GM21381 (cell line): Measurements from ENCODE around the gene BEST2.
A peak's percentile ranks its signal among the peaks of the same experiment; 100 is the strongest.

Experiments used
- ATAC-seq: cut with Tn5 transposase; IDR thresholded peaks from one replicate; pipeline ENCODE4 v1.9.1; 2021; ENCODE audit warnings: mild to moderate bottlenecking, moderate library complexity; ENCODE audit not compliant: unreplicated experiment

Gene BEST2

DNA sequence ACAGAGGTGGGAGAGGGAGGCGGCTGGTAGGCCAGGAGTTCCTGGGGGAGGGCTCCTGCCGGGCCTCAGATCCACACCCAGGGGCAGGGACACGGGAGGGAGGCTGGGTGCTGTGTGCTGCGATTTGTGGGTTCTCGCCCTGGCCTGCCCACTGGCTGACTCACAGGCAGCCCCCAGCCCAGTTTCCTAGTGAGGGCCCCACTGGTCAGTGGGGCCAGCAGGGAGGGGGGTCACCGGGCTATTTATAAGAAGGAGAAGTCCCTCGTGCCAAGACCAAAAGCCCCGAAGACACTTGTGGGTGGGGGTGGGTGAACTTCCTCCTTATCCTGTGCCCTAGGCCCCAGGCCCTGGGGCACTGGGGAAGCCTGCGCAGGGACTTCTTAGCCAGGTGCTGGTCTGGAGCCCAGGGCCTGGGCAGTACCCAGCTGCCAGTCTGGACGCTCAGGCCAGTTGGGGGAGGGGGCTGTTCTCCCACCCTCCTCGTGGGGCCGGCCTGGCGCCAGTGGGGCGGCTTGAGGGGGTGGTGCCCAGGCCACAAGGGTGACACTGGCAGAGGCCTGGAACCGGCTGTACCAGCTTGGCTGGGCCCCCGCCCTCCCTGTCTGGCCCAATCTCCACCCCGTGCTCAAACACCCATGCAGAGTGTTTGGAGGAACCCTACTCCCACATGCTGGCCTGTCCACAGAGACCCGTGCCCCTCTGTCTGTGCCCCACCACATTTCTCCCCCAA, 34.7 kb downstream of the BEST2 start:
- no peak for ATAC-seq

DNA sequence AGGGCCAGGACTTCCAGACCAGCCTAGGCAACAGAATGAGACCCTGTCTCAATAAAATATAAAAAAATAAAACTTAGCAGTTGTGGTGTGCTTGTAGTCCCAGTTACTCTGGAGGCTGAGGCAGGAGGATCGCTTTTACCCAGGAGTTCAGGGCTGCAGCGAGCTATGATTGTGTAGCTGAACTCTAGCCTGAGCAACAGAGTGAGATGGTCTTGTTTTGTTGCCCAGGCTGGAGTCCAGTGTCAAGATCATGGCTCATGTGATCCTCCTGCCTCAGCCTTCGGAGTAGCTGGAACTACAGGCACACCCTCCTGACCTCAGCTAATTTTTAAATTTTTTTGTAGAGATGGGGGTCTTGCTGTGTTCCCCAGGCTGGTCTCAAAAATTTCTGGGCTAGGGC, 35.4 kb downstream of the BEST2 start:
- no peak for ATAC-seq

DNA sequence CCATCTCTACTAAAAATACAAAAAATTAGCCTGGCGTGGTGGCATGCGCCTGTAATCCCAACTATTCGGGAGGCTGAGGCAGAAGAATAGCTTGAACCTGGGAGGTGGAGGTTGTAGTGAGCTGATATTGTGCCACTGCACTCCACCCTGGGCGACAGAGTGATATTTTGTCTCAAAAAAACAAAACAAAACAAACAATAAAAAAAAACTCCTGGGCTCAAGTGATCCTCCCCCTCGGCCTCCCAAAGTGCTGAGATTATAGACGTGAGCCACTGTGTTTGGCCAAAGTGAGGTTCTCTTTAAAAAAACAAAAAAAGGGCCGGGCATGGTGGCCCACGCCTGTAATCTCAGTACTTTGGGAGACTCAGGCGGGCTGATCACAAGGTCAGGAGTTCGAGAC, 35.9 kb downstream of the BEST2 start:
- ATAC-seq = no peak

DNA sequence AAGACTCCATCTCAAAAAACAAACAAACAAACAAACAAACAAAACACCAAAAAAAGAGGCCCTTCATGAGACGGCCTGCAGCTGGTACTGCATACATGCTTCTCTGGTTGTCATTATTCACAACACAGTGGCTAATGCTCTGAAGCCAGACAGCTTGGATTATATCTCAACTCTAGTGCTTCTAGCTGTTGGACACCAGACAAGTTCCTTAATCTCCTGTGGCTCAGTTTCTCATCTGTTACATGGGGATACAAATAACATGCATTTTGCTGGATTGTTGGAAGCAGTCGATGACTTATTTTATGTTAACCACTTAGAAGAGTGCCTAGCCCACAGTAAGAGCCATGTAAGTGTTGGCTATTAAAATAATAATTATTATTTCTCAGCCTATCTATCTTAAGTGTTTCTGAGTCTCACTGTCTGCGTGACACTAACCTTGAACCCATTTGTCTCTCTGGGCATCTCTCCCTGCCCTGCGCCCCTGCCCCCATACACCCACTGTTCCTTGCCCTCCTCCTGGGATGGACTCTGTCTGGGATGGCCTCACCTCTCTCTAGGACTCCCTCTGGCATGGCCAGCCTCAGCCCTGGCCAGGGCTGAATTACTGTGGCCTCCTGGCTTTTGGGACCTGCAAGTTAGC, 36.6 kb downstream of the BEST2 start:
- no peak for ATAC-seq

DNA sequence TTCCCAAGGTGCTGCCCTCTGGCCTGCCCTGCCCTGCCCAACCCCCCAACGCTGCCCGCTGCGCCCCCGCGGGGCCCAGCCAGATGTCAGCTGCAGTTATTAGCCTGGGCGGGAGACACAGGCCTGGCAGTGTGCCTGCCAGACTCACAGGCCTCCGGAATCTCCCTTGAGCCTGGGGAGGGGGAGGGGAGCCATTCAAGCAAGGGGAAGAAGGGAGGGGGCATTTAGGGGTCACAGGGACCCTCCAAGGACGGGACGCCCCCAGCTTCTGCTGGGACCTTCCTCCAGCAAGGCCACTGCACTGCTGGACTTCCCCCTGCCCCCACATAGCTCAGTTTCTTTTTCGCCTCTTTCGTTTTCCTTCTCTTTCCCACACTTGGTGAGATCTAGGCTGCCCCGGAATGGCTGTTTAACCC, 37.1 kb downstream of the BEST2 start:
- no peak for ATAC-seq

DNA sequence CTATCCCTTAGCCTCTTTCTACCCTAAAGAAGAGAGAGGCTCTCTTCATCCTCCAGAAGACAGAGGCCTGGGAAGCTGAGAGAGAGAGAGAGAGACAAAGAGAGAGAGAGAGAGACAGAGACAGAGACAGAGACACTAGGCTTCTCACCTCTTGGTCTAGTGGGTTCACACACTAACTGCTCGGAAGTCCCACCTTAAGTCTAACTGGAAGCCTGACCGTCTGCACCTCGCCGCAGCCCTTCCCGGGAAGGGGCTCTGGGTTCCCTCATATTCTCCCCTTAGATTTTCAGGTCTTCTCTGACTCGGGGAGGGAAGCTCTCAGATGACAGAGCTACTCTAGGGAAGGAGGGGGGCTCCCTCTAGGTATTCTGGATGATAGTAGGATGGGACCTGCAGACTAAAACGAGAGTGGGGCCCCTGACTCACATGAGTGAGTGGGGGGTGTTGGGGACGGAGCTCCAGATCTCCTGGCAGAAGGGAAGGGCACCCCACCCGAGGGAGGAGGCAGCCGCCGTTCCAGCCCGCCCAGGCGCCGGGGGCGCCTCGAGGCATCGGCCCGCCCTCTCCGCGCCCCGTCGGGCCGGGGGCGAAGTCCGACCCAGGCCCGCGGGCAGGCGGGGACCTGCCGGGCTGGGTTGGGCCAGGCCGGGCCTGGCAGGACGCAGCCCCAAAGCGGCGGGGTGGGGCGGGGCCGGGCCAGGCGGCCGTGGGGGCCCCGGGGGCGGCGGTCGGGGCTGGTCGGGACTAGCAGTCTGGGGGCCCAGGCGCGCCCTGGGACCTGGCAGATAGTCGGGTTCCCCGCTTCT, 37.7 kb downstream of the BEST2 start:
- ATAC-seq = no peak

DNA sequence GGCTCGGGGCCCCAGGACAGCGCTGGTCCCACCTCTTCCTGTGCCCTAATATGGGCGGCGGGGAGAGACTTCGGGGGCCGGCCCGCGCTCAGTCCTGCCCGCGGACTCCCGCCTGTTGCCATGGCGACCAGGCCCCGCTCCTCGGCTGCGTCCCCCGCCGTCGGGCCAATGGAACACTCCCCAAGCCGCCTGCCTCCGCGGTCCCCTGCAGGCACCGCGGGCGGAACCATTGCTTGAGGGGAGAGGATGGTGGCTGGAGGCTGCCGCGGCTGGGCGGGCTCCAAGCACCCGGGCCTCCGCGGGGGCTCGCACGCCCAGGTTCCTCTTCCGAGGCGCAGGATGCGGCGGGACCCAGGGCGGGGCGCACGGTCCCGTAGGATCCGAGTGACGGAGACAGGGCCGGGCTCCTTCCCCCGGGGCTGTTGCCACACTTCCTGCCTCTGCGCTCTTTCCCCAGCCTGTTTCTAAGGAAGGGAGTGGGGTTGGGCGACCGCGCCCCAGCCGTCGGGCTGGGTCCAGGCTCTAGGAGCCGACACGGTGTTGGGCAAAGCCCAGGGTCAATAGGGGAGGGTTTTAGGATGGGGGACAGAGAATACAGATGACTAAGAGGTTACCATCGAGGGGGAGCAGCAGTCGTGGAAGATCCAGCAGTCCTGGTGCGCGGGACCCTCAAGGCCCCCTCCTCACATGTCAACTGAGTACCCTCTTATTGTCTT, 38.5 kb downstream of the BEST2 start:
- ATAC-seq = peak; percentile 38

DNA sequence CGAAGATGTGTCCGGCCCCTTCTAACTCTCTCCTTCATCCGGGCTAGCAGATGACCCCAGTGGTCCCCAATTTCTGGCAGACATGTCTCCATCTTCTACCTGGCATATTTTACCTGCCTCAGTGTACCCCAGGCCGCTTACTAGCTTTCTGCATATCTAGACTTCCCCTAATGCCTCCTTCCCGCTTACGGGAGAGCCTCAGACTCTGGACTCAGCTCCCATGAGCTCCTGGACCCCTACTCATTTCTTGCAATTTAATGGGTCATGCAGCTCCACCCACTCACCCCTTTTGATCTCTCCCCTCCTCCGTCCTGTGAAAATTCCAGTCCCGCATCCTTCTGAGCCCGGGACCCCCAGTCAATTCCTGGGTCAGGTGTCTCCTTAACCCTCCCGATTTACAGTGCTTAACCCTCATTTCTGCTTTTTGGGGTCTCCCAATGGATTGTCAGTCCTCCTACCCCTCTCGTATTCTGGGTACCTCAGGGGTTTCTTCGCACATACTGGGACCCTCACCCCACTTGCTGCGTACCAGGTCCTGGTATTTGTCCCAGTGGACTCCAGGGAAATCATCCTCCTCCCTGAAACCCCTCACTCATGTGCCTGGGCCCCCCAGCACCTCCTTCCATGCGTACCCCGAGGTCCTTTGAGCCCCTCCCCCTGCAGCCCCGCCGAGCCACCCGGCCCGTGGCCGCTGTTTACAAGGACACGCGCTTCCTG, 39.2 kb downstream of the BEST2 start:
- no peak for ATAC-seq

DNA sequence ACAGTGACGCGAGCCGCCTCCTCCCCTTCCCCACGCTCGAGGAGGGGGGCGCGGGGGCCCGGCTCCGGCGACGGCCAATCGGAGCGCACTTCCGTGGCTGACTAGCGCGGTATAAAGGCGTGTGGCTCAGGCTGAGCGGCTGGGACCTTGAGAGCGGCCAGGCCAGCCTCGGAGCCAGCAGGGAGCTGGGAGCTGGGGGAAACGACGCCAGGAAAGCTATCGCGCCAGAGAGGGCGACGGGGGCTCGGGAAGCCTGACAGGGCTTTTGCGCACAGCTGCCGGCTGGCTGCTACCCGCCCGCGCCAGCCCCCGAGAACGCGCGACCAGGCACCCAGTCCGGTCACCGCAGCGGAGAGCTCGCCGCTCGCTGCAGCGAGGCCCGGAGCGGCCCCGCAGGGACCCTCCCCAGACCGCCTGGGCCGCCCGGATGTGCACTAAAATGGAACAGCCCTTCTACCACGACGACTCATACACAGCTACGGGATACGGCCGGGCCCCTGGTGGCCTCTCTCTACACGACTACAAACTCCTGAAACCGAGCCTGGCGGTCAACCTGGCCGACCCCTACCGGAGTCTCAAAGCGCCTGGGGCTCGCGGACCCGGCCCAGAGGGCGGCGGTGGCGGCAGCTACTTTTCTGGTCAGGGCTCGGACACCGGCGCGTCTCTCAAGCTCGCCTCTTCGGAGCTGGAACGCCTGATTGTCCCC, 39.9 kb downstream of the BEST2 start, which contains the start of gene JUNB:
TSS of gene JUNB (plus strand) at position 142 of the 706 bp plus-strand sequence. CDS start at position 428, 286 bp downstream.
- peak; percentile 29 for ATAC-seq

DNA sequence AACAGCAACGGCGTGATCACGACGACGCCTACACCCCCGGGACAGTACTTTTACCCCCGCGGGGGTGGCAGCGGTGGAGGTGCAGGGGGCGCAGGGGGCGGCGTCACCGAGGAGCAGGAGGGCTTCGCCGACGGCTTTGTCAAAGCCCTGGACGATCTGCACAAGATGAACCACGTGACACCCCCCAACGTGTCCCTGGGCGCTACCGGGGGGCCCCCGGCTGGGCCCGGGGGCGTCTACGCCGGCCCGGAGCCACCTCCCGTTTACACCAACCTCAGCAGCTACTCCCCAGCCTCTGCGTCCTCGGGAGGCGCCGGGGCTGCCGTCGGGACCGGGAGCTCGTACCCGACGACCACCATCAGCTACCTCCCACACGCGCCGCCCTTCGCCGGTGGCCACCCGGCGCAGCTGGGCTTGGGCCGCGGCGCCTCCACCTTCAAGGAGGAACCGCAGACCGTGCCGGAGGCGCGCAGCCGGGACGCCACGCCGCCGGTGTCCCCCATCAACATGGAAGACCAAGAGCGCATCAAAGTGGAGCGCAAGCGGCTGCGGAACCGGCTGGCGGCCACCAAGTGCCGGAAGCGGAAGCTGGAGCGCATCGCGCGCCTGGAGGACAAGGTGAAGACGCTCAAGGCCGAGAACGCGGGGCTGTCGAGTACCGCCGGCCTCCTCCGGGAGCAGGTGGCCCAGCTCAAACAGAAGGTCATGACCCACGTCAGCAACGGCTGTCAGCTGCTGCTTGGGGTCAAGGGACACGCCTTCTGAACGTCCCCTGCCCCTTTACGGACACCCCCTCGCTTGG, 40.7 kb downstream of the BEST2 start:
- ATAC-seq = no peak

DNA sequence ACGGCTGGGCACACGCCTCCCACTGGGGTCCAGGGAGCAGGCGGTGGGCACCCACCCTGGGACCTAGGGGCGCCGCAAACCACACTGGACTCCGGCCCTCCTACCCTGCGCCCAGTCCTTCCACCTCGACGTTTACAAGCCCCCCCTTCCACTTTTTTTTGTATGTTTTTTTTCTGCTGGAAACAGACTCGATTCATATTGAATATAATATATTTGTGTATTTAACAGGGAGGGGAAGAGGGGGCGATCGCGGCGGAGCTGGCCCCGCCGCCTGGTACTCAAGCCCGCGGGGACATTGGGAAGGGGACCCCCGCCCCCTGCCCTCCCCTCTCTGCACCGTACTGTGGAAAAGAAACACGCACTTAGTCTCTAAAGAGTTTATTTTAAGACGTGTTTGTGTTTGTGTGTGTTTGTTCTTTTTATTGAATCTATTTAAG, 41.3 kb downstream of the BEST2 start:
- ATAC-seq = no peak

DNA sequence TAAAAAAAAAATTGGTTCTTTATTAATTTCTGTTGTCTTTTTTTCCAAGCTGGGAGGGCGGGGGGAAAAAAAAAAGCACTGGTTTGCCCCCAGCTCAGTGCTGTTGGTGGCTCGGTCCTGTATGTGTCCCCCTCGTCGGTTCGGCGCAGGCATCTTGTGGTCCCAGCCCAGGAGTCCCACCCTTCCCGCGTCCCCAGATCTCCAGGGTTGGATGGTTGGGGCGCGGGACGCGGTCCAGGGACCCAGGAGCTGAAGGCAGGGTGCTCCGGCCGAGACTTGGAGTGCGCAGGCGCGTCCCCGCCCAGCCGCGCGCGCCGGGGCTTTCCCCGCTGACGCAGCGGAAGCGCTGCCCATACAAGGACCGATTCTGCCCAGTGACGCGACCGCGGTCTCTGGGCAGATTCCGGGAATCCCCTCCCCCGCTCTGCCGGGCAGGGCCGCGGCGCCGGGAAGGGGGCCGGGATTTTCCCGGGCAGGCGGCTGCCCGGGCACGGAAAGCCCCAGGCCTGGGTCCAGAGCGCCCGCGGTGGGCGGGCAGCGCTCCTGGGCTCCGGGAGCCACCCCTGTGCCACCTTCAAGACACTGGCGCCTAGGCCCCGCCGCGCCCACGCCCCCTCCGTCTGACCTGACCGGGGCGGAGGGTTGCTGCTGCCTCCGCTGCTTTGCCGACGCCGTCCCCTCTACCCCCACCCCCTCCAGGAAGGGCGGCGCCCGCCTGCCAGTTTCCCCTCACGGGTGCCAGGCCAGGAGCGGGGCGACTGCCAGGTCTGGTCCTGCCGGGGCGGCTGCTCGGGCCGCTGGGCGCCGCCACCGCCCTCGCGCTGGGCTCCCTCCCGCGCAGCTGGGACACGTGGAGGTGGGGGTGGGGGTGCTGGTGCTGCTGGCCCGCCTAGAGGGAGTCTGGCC, 42.0 kb downstream of the BEST2 start:
- ATAC-seq = peak; percentile 29

DNA sequence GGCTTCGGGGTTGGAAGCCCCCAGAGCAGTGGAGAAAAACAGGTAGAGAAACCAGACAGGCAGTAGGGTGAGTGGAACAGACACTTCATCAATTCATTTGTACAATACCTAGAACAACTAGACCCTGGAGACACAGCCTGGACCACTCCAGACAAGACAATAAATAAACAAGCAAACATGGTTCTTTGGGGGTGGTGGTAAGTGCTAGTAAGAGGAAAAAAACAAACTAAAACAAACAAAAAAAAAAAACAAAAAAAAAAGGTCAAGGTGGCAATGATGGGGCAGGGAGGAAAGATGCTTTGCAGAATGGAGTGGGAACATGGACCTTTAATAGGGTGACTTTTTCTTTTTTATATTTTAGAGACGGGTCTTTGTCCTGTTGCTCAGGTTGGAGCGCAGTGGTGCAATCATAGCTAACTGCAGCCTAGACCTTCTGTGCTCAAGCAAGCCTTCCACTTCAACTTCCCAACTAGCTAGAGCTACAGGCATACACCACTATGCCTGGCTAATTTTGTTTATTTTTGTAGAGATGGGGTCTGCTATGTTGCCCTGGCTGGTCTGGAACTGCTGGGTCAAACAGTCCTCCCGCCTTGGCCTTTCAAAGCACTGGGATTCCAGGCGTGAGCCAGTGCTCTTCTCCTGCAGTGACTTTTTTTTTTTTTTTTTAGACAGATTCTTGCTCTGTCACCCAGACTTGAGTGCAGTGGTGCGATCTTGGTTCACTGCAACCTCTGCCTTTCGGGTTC, 42.8 kb downstream of the BEST2 start:
- ATAC-seq = no peak

DNA sequence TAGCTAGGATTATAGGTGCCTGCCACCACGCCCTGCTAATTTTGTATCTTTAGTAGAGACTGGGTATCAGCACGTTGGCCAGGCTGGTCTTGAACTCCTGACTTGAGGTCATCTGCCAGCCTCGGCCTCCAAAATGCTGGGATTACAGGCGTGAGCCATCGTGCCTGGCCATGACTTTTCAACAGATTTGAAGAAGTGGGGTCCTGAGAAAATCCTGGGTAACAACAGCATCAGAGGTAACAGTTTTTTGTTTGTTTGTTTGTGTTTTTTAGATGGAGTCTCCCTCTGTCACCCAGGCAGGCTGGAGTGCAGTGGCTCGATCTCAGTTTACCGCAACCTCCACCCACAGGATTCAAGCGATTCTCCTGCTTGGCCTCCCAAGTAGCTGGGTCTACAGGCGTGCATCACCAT, 43.4 kb downstream of the BEST2 start:
- ATAC-seq = no peak

DNA sequence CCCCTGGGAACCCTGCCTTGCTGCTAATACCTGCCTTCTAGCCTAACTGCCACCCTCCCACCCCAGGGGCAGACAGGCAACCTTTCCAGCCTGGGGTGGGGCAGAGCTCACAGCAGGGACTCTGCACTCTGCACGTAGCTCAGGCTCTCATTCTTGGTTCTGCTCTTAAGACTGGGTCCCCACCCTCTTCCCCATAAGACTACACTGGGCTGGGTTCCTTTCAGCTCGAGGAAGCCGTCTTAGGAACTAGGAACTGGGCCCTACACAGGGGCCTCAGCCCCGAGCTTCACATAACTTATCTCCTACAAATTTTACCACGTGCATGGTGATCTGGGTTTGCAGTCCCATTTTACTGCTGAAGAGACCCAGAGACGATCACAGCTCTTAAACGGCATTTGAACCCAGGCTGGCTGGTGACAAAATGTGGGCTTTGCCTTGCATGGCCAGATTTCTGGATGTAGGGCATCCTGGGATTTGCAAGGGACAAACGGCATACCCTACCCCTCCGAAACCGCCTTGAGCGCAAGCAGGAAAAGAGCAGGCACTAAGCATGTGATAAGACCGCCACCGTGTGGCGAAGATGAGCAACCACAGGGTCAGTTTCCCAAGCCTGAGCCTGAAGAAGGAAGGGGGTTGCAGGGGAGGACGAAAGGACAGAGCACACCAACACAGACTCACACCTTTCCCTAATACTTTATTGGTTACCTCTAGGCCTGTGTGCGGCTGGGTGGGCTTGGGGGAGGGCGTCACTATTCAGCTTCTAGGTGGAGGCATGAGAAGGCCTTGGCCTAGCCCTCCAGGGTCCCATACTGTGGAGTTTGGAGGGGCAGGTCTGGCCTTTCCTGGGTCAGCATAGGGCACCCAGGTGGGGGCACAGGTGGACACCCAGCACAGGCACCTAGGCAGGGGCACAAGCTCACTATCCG, 44.8 kb downstream of the BEST2 start:
- no peak for ATAC-seq

DNA sequence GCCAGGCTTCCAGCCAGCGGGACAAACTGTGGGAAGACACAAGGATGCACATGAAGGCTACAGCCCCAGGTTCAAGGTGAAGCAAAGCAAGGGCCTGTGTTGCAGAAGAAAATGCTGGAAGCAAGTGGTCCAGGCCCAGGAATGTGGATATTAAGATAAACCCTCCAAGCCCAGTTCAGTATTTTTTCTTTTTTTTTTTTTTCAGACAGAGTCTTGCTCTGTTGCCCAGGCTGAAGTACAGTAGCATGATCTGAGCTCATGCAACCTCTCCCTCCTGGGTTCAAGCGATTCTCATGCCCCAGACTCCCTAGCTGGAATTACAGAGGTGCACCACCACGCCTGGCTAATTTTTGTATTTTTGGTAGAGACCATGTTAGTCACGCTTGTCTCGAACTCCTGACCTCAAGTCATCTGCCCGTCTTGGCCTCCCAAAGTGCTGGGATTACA, 45.6 kb downstream of the BEST2 start:
- no peak for ATAC-seq
